Retina (tissue), 1 donor: ENCODE measurements around the gene SYNGR2.

Source experiments
- DNase-seq: peaks from one replicate; pipeline ENCODE4 v3.0.0-alpha.2; 2016

The SYNGR2 gene

GRCh38 chr17:78208486-78208885 lies 40.1 kb downstream of the SYNGR2 start:
- DNase-seq = no peak

- DNase-seq = no peak
Measured at GRCh38 chr17:78210111-78210510, 41.7 kb downstream of the SYNGR2 start.

GRCh38 chr17:78211032-78211431 lies 42.7 kb downstream of the SYNGR2 start:
- DNase-seq = no peak

- DNase-seq = peak; percentile 92
Measured at GRCh38 chr17:78214016-78214705, 45.8 kb downstream of the SYNGR2 start, which contains the start of gene BIRC5. Gene BIRC5 (plus strand): TSS chr17:78214253. CDS start chr17:78214317, 64 bp downstream.

GRCh38 chr17:78214706-78215061 lies 46.3 kb downstream of the SYNGR2 start:
- DNase-seq = no peak

GRCh38 chr17:78219396-78220150 lies 51.2 kb downstream of the SYNGR2 start:
- DNase-seq = no peak
